ENCODE measurements around the gene KLHL10. TPM values are rescaled to one million over a fixed set of nuclear protein-coding genes. Genes with fewer than 3 reads are reported as not detected.

Gene KLHL10
- total and polyA plus RNA-seq, 2 of the 13 experiments (the other 11 are each of a cell fraction or from before 2014, with no cell fraction given), result 0.04 to 0.08 TPM

GRCh38 chr17:41810659-41811548 is 26.7 kb upstream of the KLHL10 start (continued):
- TF ChIP-seq CREBL2 (CRISPR knock-in tag; IDR thresholded peaks at IDR 0.05; ENCODE audit: borderline replicate concordance) (0 out of 2 replicates have a peak, but pooled peaks have one; percentile 30), ZNF720 (CRISPR knock-in tag; IDR thresholded peaks at IDR 0.05) (no peak), HNRNPUL1 (IDR thresholded peaks at IDR 0.05; ENCODE audit: low read depth, low read length) (no peak), JARID2 (CRISPR knock-in tag; IDR thresholded peaks at IDR 0.05; ENCODE audit: insufficient replicate concordance) (peak; percentile 91), HNRNPH1 (optimal IDR thresholded peaks at IDR 0.05; ENCODE audit: low read depth, low read length) (no peak), HOXA3 (CRISPR knock-in tag; IDR thresholded peaks at IDR 0.05) (no peak), GABPB1 (CRISPR knock-in tag; IDR thresholded peaks at IDR 0.05) (0 out of 2 replicates have a peak, but pooled peaks have one; percentile 22), ZNF451 (CRISPR knock-in tag; IDR thresholded peaks at IDR 0.05) (no peak), ZNF556 (CRISPR knock-in tag; IDR thresholded peaks at IDR 0.05; ENCODE audit: borderline replicate concordance) (no peak), SMARCC2 (IDR thresholded peaks at IDR 0.05) (no peak), MEF2D (CRISPR knock-in tag; IDR thresholded peaks at IDR 0.05) (peak; percentile 23; the same call in 1 of the 2 replicates), HDAC1 (CRISPR knock-in tag; IDR thresholded peaks at IDR 0.05) (peak; percentile 43; the same call in 1 of the 2 replicates), ZFAT (CRISPR knock-in tag; conservative IDR thresholded peaks at IDR 0.05) (no peak), GTF2F1 (IDR thresholded peaks at IDR 0.05; ENCODE audit: low read length) (no peak), PAWR (CRISPR knock-in tag; IDR thresholded peaks at IDR 0.05; ENCODE audit: borderline replicate concordance) (no peak), MAX (IDR thresholded peaks at IDR 0.05) (no peak), ZBTB49 (CRISPR knock-in tag; IDR thresholded peaks at IDR 0.05; ENCODE audit: borderline replicate concordance) (no peak), BCLAF1 (IDR thresholded peaks at IDR 0.05) (no peak), NFKBIZ (CRISPR knock-in tag; IDR thresholded peaks at IDR 0.05) (0 out of 2 replicates have a peak, but pooled peaks have one; percentile 52), ZNF34 (CRISPR knock-in tag; IDR thresholded peaks at IDR 0.05; ENCODE audit: borderline replicate concordance) (no peak), SMAD1 (CRISPR knock-in tag; IDR thresholded peaks at IDR 0.05; ENCODE audit: borderline replicate concordance, low read depth) (0 out of 2 replicates have a peak, but pooled peaks have one; percentile 13), RNF2 (conservative IDR thresholded peaks at IDR 0.05; ENCODE audit: low read depth) (0 out of 2 replicates have a peak, but pooled peaks have one; percentile 14), ZNF530 (CRISPR knock-in tag; IDR thresholded peaks at IDR 0.05; ENCODE audit: low read depth) (no peak), TGIF2 (CRISPR knock-in tag; IDR thresholded peaks at IDR 0.05) (0 out of 2 replicates have a peak, but pooled peaks have one; percentile 26), ZSCAN9 (CRISPR knock-in tag; IDR thresholded peaks at IDR 0.05; ENCODE audit: borderline replicate concordance) (no peak), NR3C1 (CRISPR knock-in tag; IDR thresholded peaks at IDR 0.05) (no peak)
